Measurements from ENCODE around the gene FBXW5. TPM values are rescaled to one million over a fixed set of nuclear protein-coding genes. Genes with fewer than 3 reads are reported as not detected.

The FBXW5 gene
- total and polyA plus RNA-seq, 2 experiments from 2014 or later = 27.0 to 111 TPM

DNA sequence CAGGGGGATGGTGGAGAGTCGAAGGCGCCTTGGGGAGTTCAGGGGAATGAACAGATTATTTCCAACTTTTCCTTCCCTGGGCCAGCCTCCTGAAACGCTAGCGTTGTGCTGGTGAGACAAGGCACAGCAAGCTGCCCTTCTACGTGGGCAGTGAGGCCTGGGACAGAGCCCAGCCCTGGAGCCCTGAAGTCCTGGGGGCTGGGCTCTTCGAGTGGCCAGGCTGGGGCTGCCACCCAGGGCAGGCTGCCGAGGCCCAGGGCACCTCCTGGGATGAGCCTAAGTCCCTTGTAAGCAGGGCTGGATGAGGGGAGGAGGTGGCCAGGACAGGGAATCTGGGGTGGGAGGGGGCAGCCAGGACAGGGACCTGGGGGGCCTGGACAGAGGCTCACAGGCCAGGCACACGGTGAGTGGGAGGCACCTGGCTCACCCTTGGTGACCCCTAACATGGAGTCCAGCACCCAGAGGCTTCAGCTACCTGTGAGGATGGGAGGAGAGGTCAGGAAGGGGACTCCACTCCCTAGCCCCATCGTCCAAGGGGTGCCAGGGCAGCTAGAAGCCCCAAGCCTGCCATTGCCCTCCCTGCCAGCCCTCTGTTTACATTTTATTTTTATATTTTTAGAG is 6.2 kb upstream of the FBXW5 start:
- Histone ChIP-seq H4K20me1 (replicated peaks; ENCODE audit: insufficient read depth) (no peaks in the 10 kb centered on the region), H3K27ac (ENCODE audit: low read depth) (no peak overlapping the region), H3K4me2 (peak overlapping the region; percentile 89), H3K4me1 (ENCODE audit: insufficient read depth) (peaks cover 9% of the 10 kb centered on the region), H3F3A (replicated peaks; ENCODE audit: low read depth) (no peaks in the 10 kb centered on the region; the same call in 1 of the 2 replicates), H3K79me2 (replicated peaks; ENCODE audit: insufficient read depth) (no peaks in the 10 kb centered on the region), H3K27me3 (ENCODE audit: insufficient read depth) (no peaks in the 10 kb centered on the region), H2AFZ (peak overlapping the region; percentile 88), H3K9me2 (ENCODE audit: insufficient read depth) (no peaks in the 10 kb centered on the region), H3K4me3 (peak overlapping the region; percentile 72), H3K36me3 (ENCODE audit: insufficient read depth) (no peaks in the 10 kb centered on the region)
- peaks cover 4% of the 10 kb centered on the region for H3K27me3 Mint-ChIP-seq (ENCODE audit: insufficient read depth, low read depth, poor library complexity)
- H3K4me1 Mint-ChIP-seq = peaks cover 6% of the 10 kb centered on the region; the same call in 2 of the 3 replicates
- no peak overlapping the region for H3K27ac Mint-ChIP-seq
- TF ChIP-seq CTCF (conservative IDR thresholded peaks at IDR 0.05; ENCODE audit: low read depth in 2 of 2) (no peak), STAT1 (IDR thresholded peaks at IDR 0.05; ENCODE audit: unreplicated experiment) (no peak), ETS1 (IDR thresholded peaks at IDR 0.05) (no peak), ZNF331 (CRISPR knock-in tag; IDR thresholded peaks at IDR 0.05; ENCODE audit: low read depth) (no peak), EZH2 (IDR thresholded peaks at IDR 0.05; ENCODE audit: low read depth, unreplicated experiment) (no peak)
- DNase-seq (ENCODE audit: low spot score) = no peak
- H3K4me3 Mint-ChIP-seq = peak overlapping the region; percentile 76; the same call in 2 of the 3 replicates
- H3K9me3 Mint-ChIP-seq = no peaks in the 10 kb centered on the region
- no peaks in the 10 kb centered on the region for H3K36me3 Mint-ChIP-seq (ENCODE audit: low read depth)
- peak; percentile 1; the same call in 2 of the 3 replicates for ATAC-seq

- H3K9me3 Mint-ChIP-seq = no peaks in the 10 kb centered on the region
- H3K27ac Mint-ChIP-seq = 0 out of 2 replicates have a peak overlapping the region, but pooled peaks have one; percentile 70
- Histone ChIP-seq H3K4me3 (peak overlapping the region; percentile 72), H3K9me2 (ENCODE audit: insufficient read depth) (no peaks in the 10 kb centered on the region), H3K4me2 (peak overlapping the region; percentile 89), H2AFZ (peak overlapping the region; percentile 88), H3K27ac (ENCODE audit: low read depth) (no peak overlapping the region), H3K27me3 (ENCODE audit: insufficient read depth) (no peaks in the 10 kb centered on the region), H3K36me3 (ENCODE audit: insufficient read depth) (no peaks in the 10 kb centered on the region), H4K20me1 (replicated peaks; ENCODE audit: insufficient read depth) (no peaks in the 10 kb centered on the region), H3K4me1 (ENCODE audit: insufficient read depth) (peaks cover 9% of the 10 kb centered on the region), H3F3A (replicated peaks; ENCODE audit: low read depth) (no peaks in the 10 kb centered on the region; the same call in 1 of the 2 replicates), H3K79me2 (replicated peaks; ENCODE audit: insufficient read depth) (no peaks in the 10 kb centered on the region)
- H3K27me3 Mint-ChIP-seq (ENCODE audit: insufficient read depth, low read depth, poor library complexity) = peaks cover 6% of the 10 kb centered on the region
- DNase-seq (ENCODE audit: low spot score) (peak; percentile 97), ATAC-seq (peak; percentile 80)
- peaks cover 6% of the 10 kb centered on the region; the same call in 2 of the 3 replicates for H3K4me1 Mint-ChIP-seq
- peak overlapping the region; percentile 80 for H3K4me3 Mint-ChIP-seq
- H3K36me3 Mint-ChIP-seq (ENCODE audit: low read depth) = no peaks in the 10 kb centered on the region
- no peak for TF ChIP-seq EZH2 (IDR thresholded peaks at IDR 0.05; ENCODE audit: low read depth, unreplicated experiment)
- TF ChIP-seq, protein P1, sequence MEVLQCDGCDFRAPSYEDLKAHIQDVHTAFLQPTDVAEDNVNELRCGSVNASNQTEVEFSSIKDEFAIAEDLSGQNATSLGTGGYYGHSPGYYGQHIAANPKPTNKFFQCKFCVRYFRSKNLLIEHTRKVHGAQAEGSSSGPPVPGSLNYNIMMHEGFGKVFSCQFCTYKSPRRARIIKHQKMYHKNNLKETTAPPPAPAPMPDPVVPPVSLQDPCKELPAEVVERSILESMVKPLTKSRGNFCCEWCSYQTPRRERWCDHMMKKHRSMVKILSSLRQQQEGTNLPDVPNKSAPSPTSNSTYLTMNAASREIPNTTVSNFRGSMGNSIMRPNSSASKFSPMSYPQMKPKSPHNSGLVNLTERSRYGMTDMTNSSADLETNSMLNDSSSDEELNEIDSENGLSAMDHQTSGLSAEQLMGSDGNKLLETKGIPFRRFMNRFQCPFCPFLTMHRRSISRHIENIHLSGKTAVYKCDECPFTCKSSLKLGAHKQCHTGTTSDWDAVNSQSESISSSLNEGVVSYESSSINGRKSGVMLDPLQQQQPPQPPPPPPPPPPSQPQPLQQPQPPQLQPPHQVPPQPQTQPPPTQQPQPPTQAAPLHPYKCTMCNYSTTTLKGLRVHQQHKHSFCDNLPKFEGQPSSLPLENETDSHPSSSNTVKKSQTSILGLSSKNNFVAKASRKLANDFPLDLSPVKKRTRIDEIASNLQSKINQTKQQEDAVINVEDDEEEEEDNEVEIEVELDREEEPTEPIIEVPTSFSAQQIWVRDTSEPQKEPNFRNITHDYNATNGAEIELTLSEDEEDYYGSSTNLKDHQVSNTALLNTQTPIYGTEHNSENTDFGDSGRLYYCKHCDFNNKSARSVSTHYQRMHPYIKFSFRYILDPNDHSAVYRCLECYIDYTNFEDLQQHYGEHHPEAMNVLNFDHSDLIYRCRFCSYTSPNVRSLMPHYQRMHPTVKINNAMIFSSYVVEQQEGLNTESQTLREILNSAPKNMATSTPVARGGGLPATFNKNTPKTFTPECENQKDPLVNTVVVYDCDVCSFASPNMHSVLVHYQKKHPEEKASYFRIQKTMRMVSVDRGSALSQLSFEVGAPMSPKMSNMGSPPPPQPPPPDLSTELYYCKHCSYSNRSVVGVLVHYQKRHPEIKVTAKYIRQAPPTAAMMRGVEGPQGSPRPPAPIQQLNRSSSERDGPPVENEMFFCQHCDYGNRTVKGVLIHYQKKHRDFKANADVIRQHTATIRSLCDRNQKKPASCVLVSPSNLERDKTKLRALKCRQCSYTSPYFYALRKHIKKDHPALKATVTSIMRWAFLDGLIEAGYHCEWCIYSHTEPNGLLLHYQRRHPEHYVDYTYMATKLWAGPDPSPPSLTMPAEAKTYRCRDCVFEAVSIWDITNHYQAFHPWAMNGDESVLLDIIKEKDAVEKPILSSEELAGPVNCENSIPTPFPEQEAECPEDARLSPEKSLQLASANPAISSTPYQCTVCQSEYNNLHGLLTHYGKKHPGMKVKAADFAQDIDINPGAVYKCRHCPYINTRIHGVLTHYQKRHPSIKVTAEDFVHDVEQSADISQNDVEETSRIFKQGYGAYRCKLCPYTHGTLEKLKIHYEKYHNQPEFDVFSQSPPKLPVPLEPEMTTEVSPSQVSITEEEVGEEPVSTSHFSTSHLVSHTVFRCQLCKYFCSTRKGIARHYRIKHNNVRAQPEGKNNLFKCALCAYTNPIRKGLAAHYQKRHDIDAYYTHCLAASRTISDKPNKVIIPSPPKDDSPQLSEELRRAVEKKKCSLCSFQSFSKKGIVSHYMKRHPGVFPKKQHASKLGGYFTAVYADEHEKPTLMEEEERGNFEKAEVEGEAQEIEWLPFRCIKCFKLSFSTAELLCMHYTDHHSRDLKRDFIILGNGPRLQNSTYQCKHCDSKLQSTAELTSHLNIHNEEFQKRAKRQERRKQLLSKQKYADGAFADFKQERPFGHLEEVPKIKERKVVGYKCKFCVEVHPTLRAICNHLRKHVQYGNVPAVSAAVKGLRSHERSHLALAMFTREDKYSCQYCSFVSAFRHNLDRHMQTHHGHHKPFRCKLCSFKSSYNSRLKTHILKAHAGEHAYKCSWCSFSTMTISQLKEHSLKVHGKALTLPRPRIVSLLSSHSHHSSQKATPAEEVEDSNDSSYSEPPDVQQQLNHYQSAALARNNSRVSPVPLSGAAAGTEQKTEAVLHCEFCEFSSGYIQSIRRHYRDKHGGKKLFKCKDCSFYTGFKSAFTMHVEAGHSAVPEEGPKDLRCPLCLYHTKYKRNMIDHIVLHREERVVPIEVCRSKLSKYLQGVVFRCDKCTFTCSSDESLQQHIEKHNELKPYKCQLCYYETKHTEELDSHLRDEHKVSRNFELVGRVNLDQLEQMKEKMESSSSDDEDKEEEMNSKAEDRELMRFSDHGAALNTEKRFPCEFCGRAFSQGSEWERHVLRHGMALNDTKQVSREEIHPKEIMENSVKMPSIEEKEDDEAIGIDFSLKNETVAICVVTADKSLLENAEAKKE (CRISPR knock-in tag; IDR thresholded peaks at IDR 0.05) = no peak
Observed at GRCh38 chr9:136949817-136950655, 5.5 kb upstream of the FBXW5 start.
